GM12873 (cell line): ENCODE results near the gene PUM1.

ENCODE experiments used
- TF ChIP-seq, protein P1 (sequence below): IDR thresholded peaks from 2 replicates; pipeline ENCODE4 v1.5.1; 2012; ENCODE audit warnings: low read depth, mild to moderate bottlenecking, moderate library complexity, low read length, control low read depth; ENCODE audit not compliant: insufficient read depth; ENCODE audit errors: missing control alignments

Gene PUM1

DNA sequence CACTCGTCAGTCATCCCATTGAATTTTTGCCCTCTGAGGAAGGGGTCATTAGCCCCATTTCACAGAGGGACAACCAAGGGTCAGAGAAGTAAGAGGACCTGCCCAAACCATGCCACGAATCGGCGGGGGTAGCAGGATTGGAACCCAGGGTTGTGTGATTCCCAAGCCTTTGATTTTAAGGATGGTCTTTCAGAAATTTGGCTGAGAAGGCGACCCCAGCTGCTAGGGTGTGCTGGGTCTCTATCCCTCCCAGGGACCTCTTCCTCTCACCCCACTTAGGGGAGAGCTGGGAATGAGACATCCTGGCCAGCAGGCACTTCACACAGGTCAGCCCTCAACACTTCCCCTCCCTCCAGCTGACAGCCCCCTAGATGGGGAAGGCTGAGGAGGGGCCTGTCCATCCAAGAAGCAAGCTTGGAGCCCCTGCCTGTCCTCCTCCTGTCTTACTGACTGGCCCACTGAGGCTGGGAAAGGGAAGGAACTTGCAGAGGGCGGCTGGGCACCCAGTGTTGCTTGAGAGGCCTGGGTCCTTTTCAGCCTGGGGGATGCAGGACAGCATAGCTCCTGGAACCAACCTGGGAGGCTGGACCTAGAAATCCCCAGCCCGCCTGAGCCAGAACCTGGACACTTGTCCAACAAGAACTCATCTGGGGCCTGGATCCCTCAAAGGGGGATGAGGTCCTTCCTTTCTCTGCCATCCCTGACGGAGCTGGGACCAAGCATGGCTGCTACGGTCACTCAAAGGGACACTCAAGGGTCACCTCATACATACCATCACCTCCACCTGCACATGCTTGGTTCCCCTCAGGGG lies 158.7 kb downstream of the PUM1 start:
- TF ChIP-seq, protein P1, sequence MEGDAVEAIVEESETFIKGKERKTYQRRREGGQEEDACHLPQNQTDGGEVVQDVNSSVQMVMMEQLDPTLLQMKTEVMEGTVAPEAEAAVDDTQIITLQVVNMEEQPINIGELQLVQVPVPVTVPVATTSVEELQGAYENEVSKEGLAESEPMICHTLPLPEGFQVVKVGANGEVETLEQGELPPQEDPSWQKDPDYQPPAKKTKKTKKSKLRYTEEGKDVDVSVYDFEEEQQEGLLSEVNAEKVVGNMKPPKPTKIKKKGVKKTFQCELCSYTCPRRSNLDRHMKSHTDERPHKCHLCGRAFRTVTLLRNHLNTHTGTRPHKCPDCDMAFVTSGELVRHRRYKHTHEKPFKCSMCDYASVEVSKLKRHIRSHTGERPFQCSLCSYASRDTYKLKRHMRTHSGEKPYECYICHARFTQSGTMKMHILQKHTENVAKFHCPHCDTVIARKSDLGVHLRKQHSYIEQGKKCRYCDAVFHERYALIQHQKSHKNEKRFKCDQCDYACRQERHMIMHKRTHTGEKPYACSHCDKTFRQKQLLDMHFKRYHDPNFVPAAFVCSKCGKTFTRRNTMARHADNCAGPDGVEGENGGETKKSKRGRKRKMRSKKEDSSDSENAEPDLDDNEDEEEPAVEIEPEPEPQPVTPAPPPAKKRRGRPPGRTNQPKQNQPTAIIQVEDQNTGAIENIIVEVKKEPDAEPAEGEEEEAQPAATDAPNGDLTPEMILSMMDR = no peak

DNA sequence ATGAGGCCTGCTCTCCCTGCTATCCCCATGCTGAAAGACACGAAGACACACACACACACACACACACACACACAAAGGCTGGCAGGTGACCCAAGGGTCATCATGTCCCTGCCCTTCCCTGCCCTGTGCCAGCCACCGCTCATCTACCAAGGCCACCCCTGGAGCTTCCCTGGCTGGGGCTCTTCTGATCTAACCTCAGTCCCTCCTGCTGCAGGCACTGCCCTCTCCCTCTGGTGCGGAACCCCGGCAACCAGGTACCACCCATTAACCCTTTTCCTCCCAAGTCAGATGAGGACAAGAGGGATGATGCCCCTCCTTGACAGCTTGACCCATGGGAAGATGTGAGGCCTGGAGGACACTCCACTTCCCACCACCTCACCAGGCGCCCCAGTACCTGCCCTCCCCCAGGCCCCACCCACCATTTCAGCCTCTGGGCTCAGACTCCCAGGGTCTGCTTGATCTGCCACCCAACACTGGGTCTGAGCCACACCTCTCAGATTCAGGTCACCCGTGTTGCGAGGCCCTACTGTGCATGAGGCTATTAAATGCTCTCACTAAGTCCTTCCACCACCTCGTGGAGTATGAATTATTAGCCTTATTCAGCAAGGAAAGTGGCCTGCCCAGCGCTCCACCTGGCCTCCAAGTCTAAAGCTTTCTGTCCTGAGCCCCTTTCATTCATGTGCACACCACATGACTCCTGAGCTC lies 159.4 kb downstream of the PUM1 start:
- TF ChIP-seq, protein P1 = no peak

DNA sequence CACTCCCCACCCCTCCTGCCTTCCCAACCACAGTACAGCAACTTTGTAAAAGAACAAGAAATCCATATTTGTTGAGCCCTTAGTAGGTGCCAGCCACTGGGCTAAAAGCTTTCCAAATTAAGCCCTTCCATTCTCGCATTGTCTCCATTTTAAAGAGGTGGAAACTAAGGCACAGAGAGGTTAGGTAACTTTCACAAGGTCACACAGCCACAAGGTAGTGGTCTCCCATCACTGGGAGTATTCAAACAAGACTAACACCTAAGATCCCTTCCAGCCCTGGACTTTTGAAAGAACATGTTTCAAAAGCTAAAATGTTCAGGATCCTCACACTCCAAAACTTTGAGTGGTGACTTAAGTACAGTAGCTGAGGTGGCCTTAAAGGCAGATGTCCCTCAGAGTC lies 160.1 kb downstream of the PUM1 start:
- TF ChIP-seq, protein P1 = no peak

DNA sequence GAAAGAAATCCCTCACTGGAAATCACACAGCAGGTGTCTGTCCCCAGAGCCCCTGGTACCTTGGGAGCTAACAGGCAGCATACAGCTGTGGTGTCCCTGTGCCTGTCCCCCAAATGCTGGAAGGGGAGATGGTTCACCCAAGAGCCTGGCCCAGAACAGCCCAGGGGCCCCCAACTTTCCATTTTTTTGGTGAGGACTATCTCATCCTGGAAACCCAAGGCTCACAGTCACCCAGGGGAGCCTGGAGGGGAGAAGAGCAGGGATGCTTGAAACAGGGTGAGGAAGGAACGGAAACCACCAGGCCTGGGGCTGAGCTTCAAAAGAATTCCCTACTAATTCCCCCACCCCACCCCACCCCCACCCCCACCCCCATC lies 160.6 kb downstream of the PUM1 start:
- TF ChIP-seq, protein P1 = no peak

DNA sequence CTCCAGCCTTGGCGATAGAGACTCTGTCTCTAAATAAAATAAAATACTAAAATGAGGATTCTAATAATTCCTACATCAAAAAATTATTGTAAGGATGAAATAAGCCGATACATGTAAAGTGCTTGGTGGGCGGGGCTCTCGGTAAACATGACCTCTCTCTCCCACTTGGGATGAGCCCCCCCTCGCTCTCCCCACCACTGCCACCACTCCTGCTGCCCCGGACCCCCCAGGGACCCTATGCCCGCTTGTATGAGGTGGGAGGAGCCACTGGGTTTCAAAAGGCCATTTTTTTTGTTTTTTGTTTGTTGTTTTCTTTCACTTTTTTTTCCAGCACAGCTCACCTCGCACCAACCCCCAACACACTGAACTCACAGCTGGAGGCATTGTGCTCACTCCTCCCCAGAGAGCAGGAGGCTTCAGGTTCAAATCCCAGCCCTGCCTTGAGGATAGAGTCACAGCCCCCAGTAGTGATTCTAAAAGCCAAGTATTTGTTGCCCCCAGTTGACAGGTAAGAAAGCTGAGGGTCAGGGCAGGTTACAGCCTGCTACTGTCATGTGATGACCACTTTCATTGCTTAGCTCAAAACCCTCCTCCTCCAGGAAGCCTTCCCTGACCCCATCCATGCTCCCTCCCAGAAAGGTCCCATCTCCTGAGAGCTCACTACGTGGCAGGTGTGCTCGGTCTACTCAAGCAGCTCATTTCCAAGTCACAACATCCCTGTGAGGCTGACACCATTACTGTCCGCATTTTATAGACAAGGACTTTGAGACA lies 161.1 kb downstream of the PUM1 start:
- TF ChIP-seq, protein P1 = no peak

DNA sequence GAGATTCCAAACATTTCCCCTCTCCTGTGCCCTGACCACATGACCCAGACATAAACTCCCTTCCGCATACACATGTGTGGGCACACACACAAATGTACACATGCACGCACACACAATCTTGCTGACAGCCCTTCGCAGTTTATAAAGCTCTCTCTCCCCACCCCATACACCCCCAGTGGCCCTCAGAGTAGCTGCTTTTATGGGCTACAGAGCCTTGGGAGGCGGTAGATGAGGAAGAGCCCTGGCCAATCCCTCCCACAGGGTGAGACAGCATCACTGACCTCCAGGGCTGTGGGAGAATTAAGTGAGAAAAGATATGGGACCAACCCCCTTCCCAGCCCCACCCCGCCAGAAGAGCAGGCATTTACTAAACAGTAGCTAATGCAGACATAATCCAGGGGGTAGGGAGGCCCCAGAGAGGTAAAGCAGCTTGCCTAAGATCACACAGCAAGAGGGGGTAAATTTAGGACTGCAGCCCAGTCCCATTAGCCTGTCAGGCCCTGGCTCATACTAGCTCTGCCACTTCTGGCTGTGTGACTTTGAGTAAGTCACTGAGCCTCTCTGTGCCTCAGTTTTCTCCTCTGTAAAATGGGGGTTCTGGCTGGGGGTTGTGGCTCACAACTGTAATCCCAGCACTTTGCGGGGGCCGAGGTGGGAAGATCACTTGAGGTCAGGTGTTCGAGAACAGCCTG lies 162.0 kb downstream of the PUM1 start:
- TF ChIP-seq, protein P1 = no peak
